GM19467 (cell line): ENCODE measurements around the gene CMTM4.
"Not testable (repeated sequence)": the region's sequence is repeated elsewhere in the genome, so short reads cannot be mapped to it uniquely, and the experiment has no call there.

Experiments used
- ATAC-seq: cut with Tn5 transposase; IDR thresholded peaks from one replicate; pipeline ENCODE4 v1.9.1; 2021; ENCODE audit warnings: mild to moderate bottlenecking, moderate library complexity; ENCODE audit not compliant: unreplicated experiment

CMTM4 gene

GRCh38 chr16:66596986-66597848 is 99.3 kb downstream of the CMTM4 start:
- ATAC-seq: no peak

- ATAC-seq: not testable (repeated sequence)
Measured at GRCh38 chr16:66596559-66596958, 100.0 kb downstream of the CMTM4 start.

GRCh38 chr16:66594739-66595138 is 101.8 kb downstream of the CMTM4 start:
- ATAC-seq: no peak

- ATAC-seq: no peak
Measured at GRCh38 chr16:66592814-66593213, 103.7 kb downstream of the CMTM4 start.

GRCh38 chr16:66592241-66592640 is 104.3 kb downstream of the CMTM4 start:
- ATAC-seq: no peak

GRCh38 chr16:66591018-66591417 is 105.5 kb downstream of the CMTM4 start:
- ATAC-seq: no peak

GRCh38 chr16:66590322-66590721 is 106.2 kb downstream of the CMTM4 start:
- ATAC-seq: no peak

GRCh38 chr16:66588981-66589713 is 107.4 kb downstream of the CMTM4 start:
- peak; percentile 71 for ATAC-seq

- no peak for ATAC-seq
Measured at GRCh38 chr16:66587881-66588600, 108.5 kb downstream of the CMTM4 start.

- no peak for ATAC-seq
Measured at GRCh38 chr16:66585481-66586239, 110.9 kb downstream of the CMTM4 start.

GRCh38 chr16:66581246-66581952 is 115.1 kb downstream of the CMTM4 start:
- no peak for ATAC-seq

GRCh38 chr16:66580605-66581209 is 115.8 kb downstream of the CMTM4 start:
- no peak for ATAC-seq

- ATAC-seq: no peak
Measured at GRCh38 chr16:66578651-66579531, 117.7 kb downstream of the CMTM4 start, which contains the start of gene CMTM2. CMTM2 (plus strand) TSS chr16:66579463; CDS start chr16:66579608, 145 bp downstream.

GRCh38 chr16:66576296-66576695 is 120.2 kb downstream of the CMTM4 start:
- no peak for ATAC-seq

GRCh38 chr16:66575060-66575459 is 121.5 kb downstream of the CMTM4 start:
- no peak for ATAC-seq

GRCh38 chr16:66574531-66574930 is 122.0 kb downstream of the CMTM4 start:
- no peak for ATAC-seq

- no peak for ATAC-seq
Measured at GRCh38 chr16:66574081-66574480, 122.5 kb downstream of the CMTM4 start.

GRCh38 chr16:66572356-66572755 is 124.2 kb downstream of the CMTM4 start:
- ATAC-seq: no peak
